GM11168 (cell line): Measurements from ENCODE around the gene ITGAV.
"Not testable (repeated sequence)": the region's sequence is repeated elsewhere in the genome, so short reads cannot be mapped to it uniquely, and the experiment has no call there.

Experiments used
- in situ Hi-C: fragments of 300-500 bp; cut with MboI; formaldehyde crosslinking; loops from one replicate; pipeline ENCODE4 v1.12.0; 2022; ENCODE audit warnings: low sequenced_read_pairs; ENCODE audit not compliant: unreplicated experiment

ITGAV gene

GRCh38 chr2:186589612-186590349 is at the start of gene ITGAV:
Gene ITGAV (plus strand): TSS chr2:186590056. CDS start chr2:186590339, 283 bp downstream.
- in situ Hi-C loops, result no loop called here

GRCh38 chr2:186540941-186541340 is 48.9 kb upstream of the ITGAV start:
- in situ Hi-C loops, result no loop called here

- in situ Hi-C loops, result no loop called here
These were observed 47.9 kb upstream of the ITGAV start for GRCh38 chr2:186542002-186542401.

- in situ Hi-C loops, result no loop called here
These were observed 46.2 kb upstream of the ITGAV start for GRCh38 chr2:186543561-186544131.

GRCh38 chr2:186544255-186544675 is 45.6 kb upstream of the ITGAV start:
- in situ Hi-C loops, result no loop called here

GRCh38 chr2:186546846-186547245 is 43.0 kb upstream of the ITGAV start:
- in situ Hi-C loops, result no loop called here

- in situ Hi-C loops, result no loop called here
These were observed 38.4 kb upstream of the ITGAV start for GRCh38 chr2:186551323-186552050.

GRCh38 chr2:186554429-186554828 is 35.4 kb upstream of the ITGAV start:
- in situ Hi-C loops, result no loop called here

GRCh38 chr2:186554850-186555671 is 34.8 kb upstream of the ITGAV start:
- in situ Hi-C loops, result no loop called here

GRCh38 chr2:186558512-186559276 is 31.2 kb upstream of the ITGAV start:
- in situ Hi-C loops, result no loop called here

GRCh38 chr2:186559370-186559769 is 30.5 kb upstream of the ITGAV start:
- in situ Hi-C loops, result no loop called here

GRCh38 chr2:186559848-186560247 is 30.0 kb upstream of the ITGAV start:
- in situ Hi-C loops, result no loop called here

GRCh38 chr2:186560254-186560653 is 29.6 kb upstream of the ITGAV start:
- in situ Hi-C loops, result no loop called here

GRCh38 chr2:186561467-186562208 is 28.2 kb upstream of the ITGAV start:
- in situ Hi-C loops, result no loop called here

GRCh38 chr2:186562209-186562578 is 27.7 kb upstream of the ITGAV start:
- in situ Hi-C loops, result no loop called here

GRCh38 chr2:186568600-186568999 is 21.3 kb upstream of the ITGAV start:
- in situ Hi-C loops, result not testable (repeated sequence)

GRCh38 chr2:186569127-186569526 is 20.7 kb upstream of the ITGAV start:
- in situ Hi-C loops, result not testable (repeated sequence)

- in situ Hi-C loops, result no loop called here
These were observed 20.0 kb upstream of the ITGAV start for GRCh38 chr2:186569897-186570296.

- in situ Hi-C loops, result no loop called here
These were observed 19.3 kb upstream of the ITGAV start for GRCh38 chr2:186570604-186571003.
